Measurements from ENCODE around the gene GPR157. TPM values are rescaled to one million over a fixed set of nuclear protein-coding genes. Genes with fewer than 3 reads are reported as not detected.

The GPR157 gene
- total and polyA plus RNA-seq, 2 experiments from 2014 or later = 0.81 to 3.9 TPM

DNA sequence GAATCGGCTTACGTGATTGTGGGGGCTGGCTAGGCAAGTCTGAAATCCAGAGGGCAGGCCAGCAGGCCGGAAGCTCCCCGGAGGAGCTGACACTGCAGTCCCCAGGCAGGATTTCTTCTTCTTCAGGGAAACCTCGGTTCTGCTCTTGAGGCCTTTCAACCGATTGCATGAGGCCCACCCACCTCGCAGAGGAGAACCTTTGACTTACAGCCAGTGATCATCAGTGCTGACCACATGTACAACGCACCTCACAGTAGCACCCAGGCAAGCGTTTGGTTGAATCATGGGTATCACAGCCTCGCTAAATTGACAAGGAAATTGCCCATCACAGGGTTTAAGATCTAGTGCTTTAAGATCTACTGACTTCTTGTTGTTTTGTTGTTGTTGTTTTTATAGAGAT, 23.6 kb upstream of the GPR157 start:
- H3K4me2 ChIP-seq = no peak overlapping the region
- Mint-ChIP-seq H3K4me1 (no peaks in the 10 kb centered on the region; the same call in 2 of the 3 replicates), H3K27me3 (ENCODE audit: insufficient read depth, low read depth, poor library complexity) (peaks cover 4% of the 10 kb centered on the region), H3K4me3 (no peak overlapping the region; the same call in 2 of the 3 replicates), H3K27ac (no peak overlapping the region), H3K9me3 (no peaks in the 10 kb centered on the region), H3K36me3 (ENCODE audit: low read depth) (peaks cover 30% of the 10 kb centered on the region; the same call in 2 of the 3 replicates)
- H3F3A ChIP-seq (replicated peaks; ENCODE audit: low read depth) = no peaks in the 10 kb centered on the region
- H2AFZ ChIP-seq = no peak overlapping the region
- no peaks in the 10 kb centered on the region for H3K27me3 ChIP-seq (ENCODE audit: insufficient read depth)
- H3K4me3 ChIP-seq = no peak overlapping the region
- TF ChIP-seq CREB1 (CRISPR knock-in tag; IDR thresholded peaks at IDR 0.05; ENCODE audit: low read depth) = no peak
- TF ChIP-seq, protein P1, sequence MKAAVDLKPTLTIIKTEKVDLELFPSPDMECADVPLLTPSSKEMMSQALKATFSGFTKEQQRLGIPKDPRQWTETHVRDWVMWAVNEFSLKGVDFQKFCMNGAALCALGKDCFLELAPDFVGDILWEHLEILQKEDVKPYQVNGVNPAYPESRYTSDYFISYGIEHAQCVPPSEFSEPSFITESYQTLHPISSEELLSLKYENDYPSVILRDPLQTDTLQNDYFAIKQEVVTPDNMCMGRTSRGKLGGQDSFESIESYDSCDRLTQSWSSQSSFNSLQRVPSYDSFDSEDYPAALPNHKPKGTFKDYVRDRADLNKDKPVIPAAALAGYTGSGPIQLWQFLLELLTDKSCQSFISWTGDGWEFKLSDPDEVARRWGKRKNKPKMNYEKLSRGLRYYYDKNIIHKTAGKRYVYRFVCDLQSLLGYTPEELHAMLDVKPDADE (IDR thresholded peaks at IDR 0.05) = no peak
- TF ChIP-seq, protein P2, sequence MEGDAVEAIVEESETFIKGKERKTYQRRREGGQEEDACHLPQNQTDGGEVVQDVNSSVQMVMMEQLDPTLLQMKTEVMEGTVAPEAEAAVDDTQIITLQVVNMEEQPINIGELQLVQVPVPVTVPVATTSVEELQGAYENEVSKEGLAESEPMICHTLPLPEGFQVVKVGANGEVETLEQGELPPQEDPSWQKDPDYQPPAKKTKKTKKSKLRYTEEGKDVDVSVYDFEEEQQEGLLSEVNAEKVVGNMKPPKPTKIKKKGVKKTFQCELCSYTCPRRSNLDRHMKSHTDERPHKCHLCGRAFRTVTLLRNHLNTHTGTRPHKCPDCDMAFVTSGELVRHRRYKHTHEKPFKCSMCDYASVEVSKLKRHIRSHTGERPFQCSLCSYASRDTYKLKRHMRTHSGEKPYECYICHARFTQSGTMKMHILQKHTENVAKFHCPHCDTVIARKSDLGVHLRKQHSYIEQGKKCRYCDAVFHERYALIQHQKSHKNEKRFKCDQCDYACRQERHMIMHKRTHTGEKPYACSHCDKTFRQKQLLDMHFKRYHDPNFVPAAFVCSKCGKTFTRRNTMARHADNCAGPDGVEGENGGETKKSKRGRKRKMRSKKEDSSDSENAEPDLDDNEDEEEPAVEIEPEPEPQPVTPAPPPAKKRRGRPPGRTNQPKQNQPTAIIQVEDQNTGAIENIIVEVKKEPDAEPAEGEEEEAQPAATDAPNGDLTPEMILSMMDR (conservative IDR thresholded peaks at IDR 0.05; ENCODE audit: low read depth in 2 of 2) = no peak
- no peak for TF ChIP-seq POLR2AphosphoS5 (IDR thresholded peaks at IDR 0.05; ENCODE audit: low read depth)
- no peak for TF ChIP-seq STAT1 (IDR thresholded peaks at IDR 0.05; ENCODE audit: unreplicated experiment)
- no peak for TF ChIP-seq ZNF114 (CRISPR knock-in tag; IDR thresholded peaks at IDR 0.05)
- TF ChIP-seq JUNB (IDR thresholded peaks at IDR 0.05; ENCODE audit: unreplicated experiment) = no peak
- TF ChIP-seq, protein P3, sequence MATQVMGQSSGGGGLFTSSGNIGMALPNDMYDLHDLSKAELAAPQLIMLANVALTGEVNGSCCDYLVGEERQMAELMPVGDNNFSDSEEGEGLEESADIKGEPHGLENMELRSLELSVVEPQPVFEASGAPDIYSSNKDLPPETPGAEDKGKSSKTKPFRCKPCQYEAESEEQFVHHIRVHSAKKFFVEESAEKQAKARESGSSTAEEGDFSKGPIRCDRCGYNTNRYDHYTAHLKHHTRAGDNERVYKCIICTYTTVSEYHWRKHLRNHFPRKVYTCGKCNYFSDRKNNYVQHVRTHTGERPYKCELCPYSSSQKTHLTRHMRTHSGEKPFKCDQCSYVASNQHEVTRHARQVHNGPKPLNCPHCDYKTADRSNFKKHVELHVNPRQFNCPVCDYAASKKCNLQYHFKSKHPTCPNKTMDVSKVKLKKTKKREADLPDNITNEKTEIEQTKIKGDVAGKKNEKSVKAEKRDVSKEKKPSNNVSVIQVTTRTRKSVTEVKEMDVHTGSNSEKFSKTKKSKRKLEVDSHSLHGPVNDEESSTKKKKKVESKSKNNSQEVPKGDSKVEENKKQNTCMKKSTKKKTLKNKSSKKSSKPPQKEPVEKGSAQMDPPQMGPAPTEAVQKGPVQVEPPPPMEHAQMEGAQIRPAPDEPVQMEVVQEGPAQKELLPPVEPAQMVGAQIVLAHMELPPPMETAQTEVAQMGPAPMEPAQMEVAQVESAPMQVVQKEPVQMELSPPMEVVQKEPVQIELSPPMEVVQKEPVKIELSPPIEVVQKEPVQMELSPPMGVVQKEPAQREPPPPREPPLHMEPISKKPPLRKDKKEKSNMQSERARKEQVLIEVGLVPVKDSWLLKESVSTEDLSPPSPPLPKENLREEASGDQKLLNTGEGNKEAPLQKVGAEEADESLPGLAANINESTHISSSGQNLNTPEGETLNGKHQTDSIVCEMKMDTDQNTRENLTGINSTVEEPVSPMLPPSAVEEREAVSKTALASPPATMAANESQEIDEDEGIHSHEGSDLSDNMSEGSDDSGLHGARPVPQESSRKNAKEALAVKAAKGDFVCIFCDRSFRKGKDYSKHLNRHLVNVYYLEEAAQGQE (IDR thresholded peaks at IDR 0.05; ENCODE audit: unreplicated experiment) = no peak
- TF ChIP-seq ZNF331 (CRISPR knock-in tag; IDR thresholded peaks at IDR 0.05; ENCODE audit: low read depth) = no peak
- TF ChIP-seq NANOG (IDR thresholded peaks at IDR 0.05; ENCODE audit: borderline replicate concordance) = no peak
- TF ChIP-seq EZH2 (IDR thresholded peaks at IDR 0.05; ENCODE audit: low read depth, unreplicated experiment) = no peak
- TF ChIP-seq, protein P4, sequence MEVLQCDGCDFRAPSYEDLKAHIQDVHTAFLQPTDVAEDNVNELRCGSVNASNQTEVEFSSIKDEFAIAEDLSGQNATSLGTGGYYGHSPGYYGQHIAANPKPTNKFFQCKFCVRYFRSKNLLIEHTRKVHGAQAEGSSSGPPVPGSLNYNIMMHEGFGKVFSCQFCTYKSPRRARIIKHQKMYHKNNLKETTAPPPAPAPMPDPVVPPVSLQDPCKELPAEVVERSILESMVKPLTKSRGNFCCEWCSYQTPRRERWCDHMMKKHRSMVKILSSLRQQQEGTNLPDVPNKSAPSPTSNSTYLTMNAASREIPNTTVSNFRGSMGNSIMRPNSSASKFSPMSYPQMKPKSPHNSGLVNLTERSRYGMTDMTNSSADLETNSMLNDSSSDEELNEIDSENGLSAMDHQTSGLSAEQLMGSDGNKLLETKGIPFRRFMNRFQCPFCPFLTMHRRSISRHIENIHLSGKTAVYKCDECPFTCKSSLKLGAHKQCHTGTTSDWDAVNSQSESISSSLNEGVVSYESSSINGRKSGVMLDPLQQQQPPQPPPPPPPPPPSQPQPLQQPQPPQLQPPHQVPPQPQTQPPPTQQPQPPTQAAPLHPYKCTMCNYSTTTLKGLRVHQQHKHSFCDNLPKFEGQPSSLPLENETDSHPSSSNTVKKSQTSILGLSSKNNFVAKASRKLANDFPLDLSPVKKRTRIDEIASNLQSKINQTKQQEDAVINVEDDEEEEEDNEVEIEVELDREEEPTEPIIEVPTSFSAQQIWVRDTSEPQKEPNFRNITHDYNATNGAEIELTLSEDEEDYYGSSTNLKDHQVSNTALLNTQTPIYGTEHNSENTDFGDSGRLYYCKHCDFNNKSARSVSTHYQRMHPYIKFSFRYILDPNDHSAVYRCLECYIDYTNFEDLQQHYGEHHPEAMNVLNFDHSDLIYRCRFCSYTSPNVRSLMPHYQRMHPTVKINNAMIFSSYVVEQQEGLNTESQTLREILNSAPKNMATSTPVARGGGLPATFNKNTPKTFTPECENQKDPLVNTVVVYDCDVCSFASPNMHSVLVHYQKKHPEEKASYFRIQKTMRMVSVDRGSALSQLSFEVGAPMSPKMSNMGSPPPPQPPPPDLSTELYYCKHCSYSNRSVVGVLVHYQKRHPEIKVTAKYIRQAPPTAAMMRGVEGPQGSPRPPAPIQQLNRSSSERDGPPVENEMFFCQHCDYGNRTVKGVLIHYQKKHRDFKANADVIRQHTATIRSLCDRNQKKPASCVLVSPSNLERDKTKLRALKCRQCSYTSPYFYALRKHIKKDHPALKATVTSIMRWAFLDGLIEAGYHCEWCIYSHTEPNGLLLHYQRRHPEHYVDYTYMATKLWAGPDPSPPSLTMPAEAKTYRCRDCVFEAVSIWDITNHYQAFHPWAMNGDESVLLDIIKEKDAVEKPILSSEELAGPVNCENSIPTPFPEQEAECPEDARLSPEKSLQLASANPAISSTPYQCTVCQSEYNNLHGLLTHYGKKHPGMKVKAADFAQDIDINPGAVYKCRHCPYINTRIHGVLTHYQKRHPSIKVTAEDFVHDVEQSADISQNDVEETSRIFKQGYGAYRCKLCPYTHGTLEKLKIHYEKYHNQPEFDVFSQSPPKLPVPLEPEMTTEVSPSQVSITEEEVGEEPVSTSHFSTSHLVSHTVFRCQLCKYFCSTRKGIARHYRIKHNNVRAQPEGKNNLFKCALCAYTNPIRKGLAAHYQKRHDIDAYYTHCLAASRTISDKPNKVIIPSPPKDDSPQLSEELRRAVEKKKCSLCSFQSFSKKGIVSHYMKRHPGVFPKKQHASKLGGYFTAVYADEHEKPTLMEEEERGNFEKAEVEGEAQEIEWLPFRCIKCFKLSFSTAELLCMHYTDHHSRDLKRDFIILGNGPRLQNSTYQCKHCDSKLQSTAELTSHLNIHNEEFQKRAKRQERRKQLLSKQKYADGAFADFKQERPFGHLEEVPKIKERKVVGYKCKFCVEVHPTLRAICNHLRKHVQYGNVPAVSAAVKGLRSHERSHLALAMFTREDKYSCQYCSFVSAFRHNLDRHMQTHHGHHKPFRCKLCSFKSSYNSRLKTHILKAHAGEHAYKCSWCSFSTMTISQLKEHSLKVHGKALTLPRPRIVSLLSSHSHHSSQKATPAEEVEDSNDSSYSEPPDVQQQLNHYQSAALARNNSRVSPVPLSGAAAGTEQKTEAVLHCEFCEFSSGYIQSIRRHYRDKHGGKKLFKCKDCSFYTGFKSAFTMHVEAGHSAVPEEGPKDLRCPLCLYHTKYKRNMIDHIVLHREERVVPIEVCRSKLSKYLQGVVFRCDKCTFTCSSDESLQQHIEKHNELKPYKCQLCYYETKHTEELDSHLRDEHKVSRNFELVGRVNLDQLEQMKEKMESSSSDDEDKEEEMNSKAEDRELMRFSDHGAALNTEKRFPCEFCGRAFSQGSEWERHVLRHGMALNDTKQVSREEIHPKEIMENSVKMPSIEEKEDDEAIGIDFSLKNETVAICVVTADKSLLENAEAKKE (CRISPR knock-in tag; IDR thresholded peaks at IDR 0.05) = no peak
- no peak for TF ChIP-seq EZH2phosphoT487 (IDR thresholded peaks at IDR 0.05; ENCODE audit: unreplicated experiment)
- H3K9me2 ChIP-seq (ENCODE audit: insufficient read depth) = no peaks in the 10 kb centered on the region
- H3K4me1 ChIP-seq (ENCODE audit: insufficient read depth) = no peaks in the 10 kb centered on the region
- peaks cover 10% of the 10 kb centered on the region for H4K20me1 ChIP-seq (replicated peaks; ENCODE audit: insufficient read depth)
- peaks cover 6% of the 10 kb centered on the region; the same call in 1 of the 2 replicates for H3K36me3 ChIP-seq (ENCODE audit: insufficient read depth)
- ATAC-seq (no peak), DNase-seq (ENCODE audit: low spot score) (no peak)
- no peak overlapping the region for H3K27ac ChIP-seq (ENCODE audit: low read depth)
- peaks cover 36% of the 10 kb centered on the region for H3K79me2 ChIP-seq (replicated peaks; ENCODE audit: insufficient read depth)
